H1 (cell line): ENCODE measurements around the gene EMC6. TPM values are rescaled to one million over a fixed set of nuclear protein-coding genes. Genes with fewer than 3 reads are reported as not detected.

Experiments
- CTCF ChIA-PET: fragments of 300-600 bp; sonication (Branson Sonifier 250); formaldehyde crosslinking; loops from one replicate; lab custom pipeline; 2021; ENCODE audit not compliant: partially characterized antibody; lab: Charles Lee
- POLR2A ChIA-PET: fragments of 300-600 bp; sonication (Branson Sonifier 250); formaldehyde crosslinking; loops from one replicate; lab custom pipeline; 2021; ENCODE audit warnings: inconsistent platforms; ENCODE audit not compliant: partially characterized antibody; lab: Charles Lee
- DNase-seq, 2 experiments: peaks; one replicate each; pipeline versions ENCODE4 v3.0.0 to v3.0.0-alpha.2; 2010 to 2022; ENCODE audit warnings: low spot score in 2 of 2, low read depth in 1 of 2, mixed read lengths in 1 of 2
- FAIRE-seq: peaks from 2 replicates; lab custom pipeline; 2011; peaks lifted over from hg19 to GRCh38; lab: Jason Lieb, UNC
- H2AFZ ChIP-seq: 2 replicates; pipeline ENCODE4 v1.8.1; 2012; ENCODE audit warnings: low read length, inconsistent platforms
- H2AK5ac ChIP-seq: 2 replicates; pipeline ENCODE4 v1.6.1; 2013; ENCODE audit warnings: low read depth, low read length
- H2BK120ac ChIP-seq: replicated peaks from 2 replicates; pipeline ENCODE3; 2013; ENCODE audit warnings: low read depth, low read length, inconsistent platforms
- H2BK12ac ChIP-seq: 2 replicates; pipeline ENCODE4 v1.6.1; 2013; ENCODE audit warnings: low read depth, low read length
- H2BK15ac ChIP-seq: 2 replicates; pipeline ENCODE4 v1.6.1; 2013; ENCODE audit warnings: low read length
- H2BK20ac ChIP-seq: 2 replicates; pipeline ENCODE4 v1.6.1; 2013; ENCODE audit warnings: low read length
- H2BK5ac ChIP-seq: 2 replicates; pipeline ENCODE4 v1.6.1; 2013; ENCODE audit warnings: low read depth, low read length
- H3K14ac ChIP-seq: 2 replicates; pipeline ENCODE4 v1.6.1; 2013; ENCODE audit warnings: inconsistent platforms; ENCODE audit not compliant: insufficient read length
- H3K18ac ChIP-seq: 2 replicates; pipeline ENCODE4 v1.6.1; 2013; ENCODE audit warnings: low read length; ENCODE audit errors: extremely low read depth
- H3K23ac ChIP-seq: 2 replicates; pipeline ENCODE4 v1.6.1; 2013; ENCODE audit warnings: inconsistent platforms; ENCODE audit not compliant: insufficient read length
- H3K23me2 ChIP-seq: 2 replicates; pipeline ENCODE4 v1.6.1; 2013; ENCODE audit warnings: low read depth, low read length
- H3K27ac ChIP-seq: 2 replicates; pipeline ENCODE4 v1.6.1; 2011; ENCODE audit warnings: low read depth, low read length, inconsistent platforms
- H3K27me3 ChIP-seq, 4 experiments: replicated peaks in 1 of 4; 1 replicate in 1 of 4; 2 replicates in 3 of 4; pipeline versions ENCODE4 v1.6.1 to v1.8.1; 2011 to 2013; ENCODE audit warnings: low read length in 3 of 4, mild to moderate bottlenecking in 3 of 4, inconsistent platforms in 2 of 4, mixed read lengths in 2 of 4, moderate library complexity in 1 of 4; ENCODE audit not compliant: control insufficient read depth in 3 of 4, insufficient read depth in 3 of 4; ENCODE audit errors: extremely low read depth in 1 of 4
- H3K36me3 ChIP-seq, 4 experiments: 2 replicates each; pipeline versions ENCODE4 v1.6.1 to v1.8.1; 2011 to 2013; ENCODE audit warnings: mild to moderate bottlenecking in 4 of 4, low read length in 3 of 4, moderate library complexity in 2 of 4, control low read depth in 1 of 4, inconsistent platforms in 1 of 4; ENCODE audit not compliant: insufficient read depth in 4 of 4, control insufficient read depth in 2 of 4
- H3K4ac ChIP-seq: replicated peaks from 2 replicates; pipeline ENCODE3; 2013; ENCODE audit warnings: low read length, low read depth, mixed read lengths, inconsistent platforms; ENCODE audit not compliant: insufficient read length
- H3K4me1 ChIP-seq, 4 experiments: replicated peaks in 1 of 4; 1 replicate in 1 of 4; 2 replicates in 3 of 4; pipeline versions ENCODE4 v1.6.1 to v1.8.1; 2011 to 2013; ENCODE audit warnings: low read length in 3 of 4, inconsistent platforms in 2 of 4, mixed read lengths in 1 of 4; ENCODE audit not compliant: insufficient read depth in 4 of 4, control insufficient read depth in 3 of 4
- H3K4me2 ChIP-seq, 2 experiments: 2 replicates each; pipeline versions ENCODE4 v1.6.1 to v1.8.1; 2011 to 2013; ENCODE audit warnings: low read depth in 2 of 2, low read length in 2 of 2, control low read depth in 1 of 2, inconsistent platforms in 1 of 2, mild to moderate bottlenecking in 1 of 2; ENCODE audit not compliant: insufficient read depth in 1 of 2
- H3K4me3 ChIP-seq, 4 experiments: fragments of 200-600, 300-600 bp in 1 of 4; sonication (generic), shearing (Covaris generic), sonication (Bioruptor Twin) in 1 of 4; 2 replicates each; pipeline versions ENCODE4 v1.5.1 to v1.8.1; 2011 to 2016; ENCODE audit warnings: low read length in 4 of 4, low read depth in 3 of 4, control low read depth in 2 of 4, inconsistent platforms in 2 of 4, mild to moderate bottlenecking in 2 of 4, mixed read lengths in 1 of 4, moderate library complexity in 1 of 4; ENCODE audit not compliant: insufficient read depth in 2 of 4; ENCODE audit errors: extremely low read depth in 1 of 4
- H3K56ac ChIP-seq: replicated peaks from 2 replicates; pipeline ENCODE3; 2013; ENCODE audit warnings: low read depth, mild to moderate bottlenecking, mixed read lengths, low read length, inconsistent platforms; ENCODE audit not compliant: insufficient read length
- H3K79me1 ChIP-seq: 2 replicates; pipeline ENCODE4 v1.6.1; 2013; ENCODE audit warnings: low read depth, low read length, control low read depth
- H3K79me2 ChIP-seq, 2 experiments: 2 replicates each; pipeline versions ENCODE4 v1.6.1 to v1.8.1; 2012 to 2013; ENCODE audit warnings: low read length in 2 of 2, mild to moderate bottlenecking in 2 of 2, inconsistent platforms in 1 of 2; ENCODE audit not compliant: insufficient read depth in 2 of 2, control insufficient read depth in 1 of 2
- H3K9ac ChIP-seq, 4 experiments: replicated peaks in 1 of 4; 1 replicate in 1 of 4; 2 replicates in 3 of 4; pipeline versions ENCODE4 v1.6.1 to v1.8.1; 2011 to 2013; ENCODE audit warnings: low read depth in 3 of 4, low read length in 3 of 4, control low read depth in 2 of 4, mild to moderate bottlenecking in 2 of 4, moderate library complexity in 2 of 4, inconsistent platforms in 1 of 4; ENCODE audit errors: extremely low read depth in 1 of 4
- H3K9me3 ChIP-seq, 2 experiments: 2 replicates each; pipeline versions ENCODE4 v1.6.1 to v1.8.1; 2012 to 2013; ENCODE audit warnings: mild to moderate bottlenecking in 2 of 2, moderate library complexity in 2 of 2, control low read depth in 1 of 2, inconsistent platforms in 1 of 2, low read depth in 1 of 2, low read length in 1 of 2, mixed read lengths in 1 of 2; ENCODE audit not compliant: insufficient read depth in 2 of 2
- H4K20me1 ChIP-seq, 2 experiments: replicated peaks in 1 of 2; 2 replicates each; pipeline versions ENCODE3 to v1.8.1; 2011 to 2013; ENCODE audit warnings: inconsistent platforms in 2 of 2, low read length in 2 of 2, mild to moderate bottlenecking in 1 of 2; ENCODE audit not compliant: insufficient read depth in 2 of 2, control insufficient read depth in 1 of 2
- H4K5ac ChIP-seq: 2 replicates; pipeline ENCODE4 v1.6.1; 2013; ENCODE audit warnings: low read length, low read depth, mixed read lengths, inconsistent platforms; ENCODE audit not compliant: insufficient read length
- H4K8ac ChIP-seq: 2 replicates; pipeline ENCODE4 v1.8.0; 2013; ENCODE audit warnings: mild to moderate bottlenecking, moderate library complexity, low read length, inconsistent platforms; ENCODE audit not compliant: insufficient read depth; ENCODE audit errors: extremely low read depth
- H4K91ac ChIP-seq: replicated peaks from 2 replicates; pipeline ENCODE3; 2013; ENCODE audit warnings: low read length, mixed read lengths, inconsistent platforms; ENCODE audit not compliant: insufficient read length
- EP300 ChIP-seq, 2 experiments: IDR thresholded peaks; 1 replicate in 1 of 2; 2 replicates in 1 of 2; pipeline ENCODE4 v1.6.1; 2011 to 2012; ENCODE audit warnings: low read depth in 2 of 2, low read length in 2 of 2, mild to moderate bottlenecking in 2 of 2, borderline replicate concordance in 1 of 2, inconsistent platforms in 1 of 2, moderate library complexity in 1 of 2
- POU5F1 ChIP-seq: IDR thresholded peaks from 2 replicates; pipeline ENCODE4 v1.6.1; 2011; ENCODE audit warnings: low read depth, mild to moderate bottlenecking, low read length, moderate library complexity
- RBBP5 ChIP-seq: IDR thresholded peaks from 2 replicates; pipeline ENCODE4 v1.7.1; 2012; ENCODE audit warnings: low read depth, mild to moderate bottlenecking, inconsistent platforms, low read length, moderate library complexity, borderline replicate concordance
- WGBS, 2 experiments: shearing (Covaris generic) in 1 of 2; methylation state at CpG; one replicate each; pipeline versions ENCODE4 v1.1.6 to v1.1.7; 2013 to 2015; ENCODE audit warnings: low lambda C conversion rate in 2 of 2, mixed read lengths in 2 of 2, inconsistent platforms in 1 of 2, low coverage in 1 of 2, missing lambda C conversion rate in 1 of 2; ENCODE audit not compliant: insufficient replicate concordance in 2 of 2, insufficient coverage in 1 of 2, insufficient read length in 1 of 2; ENCODE audit errors: extremely low coverage in 1 of 2, missing lambda C conversion rate in 1 of 2; 5-methylcytosine and 5-hydroxymethylcytosine counted together
- polyA plus RNA-seq, 7 experiments: library from polyadenylated mRNA; depleted of rRNA in 3 of 7; stranded (reverse) in 5 of 7; unstranded in 2 of 7; fragments of >200 nt in 5 of 7; fragments of 200-250 nt in 2 of 7; gene quantifications; 1 replicate in 5 of 7; 2 replicates in 1 of 7; 4 replicates in 1 of 7; pipeline versions ENCODE4 v1.2.1 to v1.2.3, GENCODE V29; 2011 to 2013; ENCODE audit warnings: missing spikeins in 2 of 7, mixed read lengths in 2 of 7
- total RNA-seq: library from RNA; stranded (reverse); fragmentation: NEBNext Ultra II Directional; extraction: Animal tissue kit (Norgen Biotek cat#: 25700); gene quantifications from 2 replicates; pipeline ENCODE4 v1.2.1, GENCODE V29; 2021

Gene EMC6
- total and polyA plus RNA-seq, 2 of the 8 experiments (the other 6 are each of a cell fraction or from before 2014, with no cell fraction given), result 81.5 to 193 TPM

DNA sequence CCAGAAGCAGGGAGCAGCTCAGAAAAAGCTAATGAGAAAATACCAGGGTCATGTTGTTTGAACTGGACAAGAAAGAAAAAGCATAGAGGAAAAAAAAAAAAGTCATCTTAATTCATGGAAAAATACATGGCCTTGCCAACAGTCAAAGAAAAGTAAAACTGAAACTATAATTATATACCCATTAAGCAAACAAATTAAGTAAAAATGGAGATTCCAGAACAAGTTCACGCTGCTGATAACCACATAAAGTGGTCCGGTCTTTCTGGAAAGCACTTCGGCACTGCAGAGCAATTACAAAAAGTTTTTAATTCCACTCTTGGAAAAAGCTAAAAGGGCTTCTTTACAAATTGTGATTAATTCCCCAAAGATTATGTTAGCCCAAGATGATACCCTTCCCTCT, 39.8 kb downstream of the EMC6 start:
- H4K8ac ChIP-seq, result no peak overlapping the region
- ChIA-PET CTCF (interaction anchor here (1.4 to 2.1 kb wide), 3 partner anchors 15 to 64 kb away, joined by 3 to 10 read pairs (median 10); partner anchors contain the start of gene HASPIN), POLR2A (interaction anchor here (1.0 to 1.4 kb wide), 2 partner anchors 8 to 15 kb away, joined by 3 to 5 read pairs; partner anchors contain the start of gene HASPIN)
- H4K91ac ChIP-seq, result no peak overlapping the region
- no peak overlapping the region for H2BK12ac ChIP-seq
- no peak overlapping the region for H3K4ac ChIP-seq
- H3K4me2 ChIP-seq, result no peak overlapping the region
- no peak overlapping the region for H3K23ac ChIP-seq
- no peak overlapping the region for H2BK20ac ChIP-seq
- H3K23me2 ChIP-seq, result no peaks in the 10 kb centered on the region
- no peaks in the 10 kb centered on the region for H3K79me2 ChIP-seq
- no peak overlapping the region for H3K9ac ChIP-seq
- H4K5ac ChIP-seq, result no peak overlapping the region
- no peak overlapping the region for H2AK5ac ChIP-seq
- FAIRE-seq, result no peak
- no peaks in the 10 kb centered on the region for H3K27me3 ChIP-seq
- 100% methylated on average over 3 of the region's 3 CpGs; no CpG with 5 or more reads in 1 of the 2 experiments for WGBS, 2 experiments
- TF ChIP-seq EP300 (IDR thresholded peaks at IDR 0.05; ENCODE audit: borderline replicate concordance in 1 of 2, low read depth in 2 of 2, low read length in 2 of 2), result no peak
- TF ChIP-seq RBBP5, result no peak
- TF ChIP-seq POU5F1, result no peak
- H3K4me3 ChIP-seq, result no peak overlapping the region
- no peak overlapping the region for H3K56ac ChIP-seq
- H3K79me1 ChIP-seq, result no peaks in the 10 kb centered on the region
- no peak overlapping the region for H2AFZ ChIP-seq
- no peak overlapping the region for H2BK15ac ChIP-seq
- H2BK5ac ChIP-seq, result no peak overlapping the region
- no peaks in the 10 kb centered on the region for H4K20me1 ChIP-seq
- no peaks in the 10 kb centered on the region for H3K9me3 ChIP-seq
- H3K27ac ChIP-seq, result no peak overlapping the region
- no peak overlapping the region for H2BK120ac ChIP-seq
- H3K36me3 ChIP-seq, result peaks cover 0 to 6% (median 0%) of the 10 kb centered on the region in 4 experiments; a peak in 1 of 8 replicates
- no peak overlapping the region for H3K14ac ChIP-seq
- no peaks in the 10 kb centered on the region for H3K4me1 ChIP-seq
- no peak overlapping the region for H3K18ac ChIP-seq
- DNase-seq, result no peak
